ENCODE measurements around the gene FUCA1. TPM values are rescaled to one million over a fixed set of nuclear protein-coding genes. Genes with fewer than 3 reads are reported as not detected.
A peak's percentile ranks its signal among the peaks of the same experiment; 100 is the strongest.

Gene FUCA1
- total and polyA plus RNA-seq, 10 of the 15 experiments (the other 5 are each of a cell fraction or from before 2014, with no cell fraction given) = 33.3 to 117 (median 52.6) TPM

GRCh38 chr1:23867895-23868556 lies at the start of gene FUCA1 (continued):
- no peak for TF ChIP-seq BCLAF1 (IDR thresholded peaks at IDR 0.05)
- no peak for TF ChIP-seq IKZF2 (IDR thresholded peaks at IDR 0.05)

DNA sequence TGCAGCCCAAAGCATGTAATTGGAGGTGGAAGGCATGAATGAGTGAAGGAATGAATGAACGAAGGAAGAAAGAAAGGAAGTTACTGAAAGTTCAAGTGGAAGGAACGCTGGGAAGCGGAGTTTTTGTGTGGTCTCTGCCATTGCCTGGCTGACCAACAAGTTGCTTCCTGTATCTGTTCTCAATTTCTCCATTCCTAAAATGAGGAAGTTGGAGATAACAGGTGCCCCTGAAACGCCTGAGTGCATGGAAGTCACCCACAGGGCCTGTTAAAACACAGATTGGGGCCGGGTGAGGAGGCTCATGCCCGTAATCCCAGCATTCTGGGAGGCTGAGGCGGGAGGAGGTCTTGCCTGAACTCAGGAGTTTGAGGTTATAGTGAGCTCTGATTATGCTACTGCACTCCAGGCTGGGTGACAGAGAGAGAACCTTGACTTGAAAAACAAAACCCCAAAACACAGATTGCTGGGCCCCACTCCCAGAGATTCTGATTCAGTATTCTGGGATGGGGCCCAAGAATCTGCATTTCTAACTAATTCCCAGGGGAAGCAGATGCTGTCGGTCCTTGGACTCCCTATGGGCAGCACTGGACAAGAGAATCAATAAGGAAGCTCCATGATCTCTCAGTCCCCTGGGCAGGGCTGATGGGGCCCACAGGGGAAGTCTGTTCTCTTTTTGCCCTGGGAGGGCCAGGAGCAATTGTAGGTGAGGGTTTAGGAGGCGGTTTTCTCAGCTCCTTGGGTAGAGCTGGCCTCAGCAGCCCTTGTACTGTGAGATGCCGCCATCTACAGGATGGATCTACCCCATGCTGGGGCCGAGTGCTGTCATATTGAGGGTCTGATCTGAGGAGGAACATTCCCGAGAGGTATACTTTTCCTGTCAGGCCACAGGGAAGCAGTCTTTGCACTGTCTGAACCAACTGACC lies 48.4 kb upstream of the FUCA1 start:
- no peak overlapping the region for H3K4me3 ChIP-seq
- ChIA-PET SMC1A (ENCODE audit: uncharacterized antibody, unreplicated experiment) (interaction anchor here (0.6 to 4.4 kb wide), 32 partner anchors 9 to 279 kb away, joined by 3 to 117 read pairs (median 6); partner anchors contain the start of genes FUCA1, HMGCL, PITHD1 and PNRC2), CTCF (interaction anchor here (0.5 to 4.2 kb wide), 57 partner anchors 10 to 371 kb away, joined by 3 to 220 read pairs (median 5); partner anchors contain the start of genes FUCA1, HMGCL, PITHD1 and RPL11), POLR2A (interaction anchor here (0.5 to 2.5 kb wide), 10 partner anchors 11 to 145 kb away, joined by 3 to 14 read pairs (median 4); partner anchors contain the start of genes HMGCL and PITHD1), RAD21 (ENCODE audit: unreplicated experiment) (interaction anchor here (0.6 to 3.8 kb wide), 39 partner anchors 9 to 371 kb away, joined by 3 to 175 read pairs (median 4); partner anchors contain the start of genes FUCA1, GALE, HMGCL and PITHD1)
- H3K9me3 ChIP-seq (replicated peaks; ENCODE audit: control insufficient read depth, insufficient read depth, low read length) = no peaks in the 10 kb centered on the region
- 0% methylated on average over 12 of the region's 12 CpGs for WGBS (ENCODE audit: insufficient coverage, insufficient replicate concordance, low lambda C conversion rate, missing lambda C conversion rate)
- H2AFZ ChIP-seq (ENCODE audit: control insufficient read depth, low read depth, low read length) = peak overlapping the region; percentile 78
- in situ Hi-C loops (cut with MboI) = loop anchor here (5.0 kb wide), 2 partner anchors 109 to 144 kb away; no protein-coding TSS in a partner anchor
- no peaks in the 10 kb centered on the region for H4K20me1 ChIP-seq (ENCODE audit: control insufficient read depth, insufficient read depth)
- intact Hi-C loops (cut with micrococcal nuclease; ENCODE audit: unreplicated experiment) = loop anchor here (1.0 to 2.0 kb wide), 3 partner anchors 48 to 144 kb away; partner anchors contain the start of gene FUCA1
- H3K9ac ChIP-seq (ENCODE audit: control insufficient read depth, insufficient read depth, low read length) = peak overlapping the region; percentile 46
- H3K27ac ChIP-seq (ENCODE audit: control insufficient read depth, insufficient read depth) = peak overlapping the region; percentile 71
- peak overlapping the region; percentile 73 for H3K4me2 ChIP-seq (ENCODE audit: control insufficient read depth, insufficient read depth)
- H3K27me3 ChIP-seq (replicated peaks in 1 of 2; ENCODE audit: control insufficient read depth in 2 of 2, insufficient read depth in 2 of 2, low read length in 1 of 2) = no peaks in the 10 kb centered on the region
- ATAC-seq = peak; percentile 90
- peaks cover 31% of the 10 kb centered on the region for H3K4me1 ChIP-seq (ENCODE audit: control insufficient read depth, insufficient read depth, low read length)
- BruUV-seq (replicated peaks) = no TSS peak
- peak; percentile 88 for FAIRE-seq
- peaks cover 21% of the 10 kb centered on the region for H3K79me2 ChIP-seq (ENCODE audit: control insufficient read depth, insufficient read depth, low read length)
- peak; percentile 53 for DNase-seq (ENCODE audit: low read depth, low spot score)
- no peaks in the 10 kb centered on the region for H3K36me3 ChIP-seq (ENCODE audit: control insufficient read depth in 2 of 2, insufficient read depth in 2 of 2, low read length in 1 of 2)
- no peak for TF ChIP-seq SRF (IDR thresholded peaks at IDR 0.05; ENCODE audit: low read depth in 2 of 2, low read length in 2 of 2)
- no peak for TF ChIP-seq CHD1 (IDR thresholded peaks at IDR 0.05; ENCODE audit: low read depth, low read length)
- TF ChIP-seq, protein P1, sequence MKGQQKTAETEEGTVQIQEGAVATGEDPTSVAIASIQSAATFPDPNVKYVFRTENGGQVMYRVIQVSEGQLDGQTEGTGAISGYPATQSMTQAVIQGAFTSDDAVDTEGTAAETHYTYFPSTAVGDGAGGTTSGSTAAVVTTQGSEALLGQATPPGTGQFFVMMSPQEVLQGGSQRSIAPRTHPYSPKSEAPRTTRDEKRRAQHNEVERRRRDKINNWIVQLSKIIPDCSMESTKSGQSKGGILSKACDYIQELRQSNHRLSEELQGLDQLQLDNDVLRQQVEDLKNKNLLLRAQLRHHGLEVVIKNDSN (IDR thresholded peaks at IDR 0.05; ENCODE audit: borderline replicate concordance, extremely low read length, insufficient read depth, low read depth, low read length) = no peak
- TF ChIP-seq JUNB (IDR thresholded peaks at IDR 0.05) = no peak
- TF ChIP-seq RUNX3 (IDR thresholded peaks at IDR 0.05; ENCODE audit: low read length) = no peak
- TF ChIP-seq SREBF1 (IDR thresholded peaks at IDR 0.05; ENCODE audit: low read length) = no peak
- no peak for TF ChIP-seq KDM1A (IDR thresholded peaks at IDR 0.05; ENCODE audit: borderline replicate concordance)
- TF ChIP-seq HDAC6 (IDR thresholded peaks at IDR 0.05; ENCODE audit: unreplicated experiment) = no peak
- TF ChIP-seq HDGF (IDR thresholded peaks at IDR 0.05) = no peak
- no peak for TF ChIP-seq PAX8 (IDR thresholded peaks at IDR 0.05)
